HG03378 (cell line): ENCODE results near the gene ZKSCAN1.
"Not testable (repeated sequence)": the region's sequence is repeated elsewhere in the genome, so short reads cannot be mapped to it uniquely, and the experiment has no call there.

Experiments used
- ATAC-seq: cut with Tn5 transposase; IDR thresholded peaks from one replicate; pipeline ENCODE4 v1.9.1; 2021; ENCODE audit warnings: mild to moderate bottlenecking, moderate library complexity; ENCODE audit not compliant: unreplicated experiment

Gene ZKSCAN1

DNA sequence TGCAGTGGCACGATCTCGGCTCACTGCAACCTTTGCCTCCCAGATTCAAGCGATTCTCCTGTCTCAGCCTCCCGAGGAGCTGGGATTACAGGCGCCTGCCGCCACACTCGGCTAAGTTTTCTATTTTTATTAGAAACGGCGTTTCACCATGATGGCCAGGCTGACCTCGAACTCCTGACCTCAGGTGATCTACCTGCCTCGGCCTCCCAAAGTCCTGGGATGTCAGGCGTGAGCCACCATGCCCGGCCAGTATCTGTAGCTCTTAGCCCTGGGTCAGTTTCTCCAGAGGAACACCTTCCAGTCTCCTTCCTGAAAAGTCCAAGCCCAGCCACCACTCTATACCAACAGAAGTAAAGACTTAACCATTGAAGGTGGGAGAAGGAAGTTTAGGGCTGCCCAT lies 15.2 kb upstream of the ZKSCAN1 start:
- ATAC-seq: no peak

DNA sequence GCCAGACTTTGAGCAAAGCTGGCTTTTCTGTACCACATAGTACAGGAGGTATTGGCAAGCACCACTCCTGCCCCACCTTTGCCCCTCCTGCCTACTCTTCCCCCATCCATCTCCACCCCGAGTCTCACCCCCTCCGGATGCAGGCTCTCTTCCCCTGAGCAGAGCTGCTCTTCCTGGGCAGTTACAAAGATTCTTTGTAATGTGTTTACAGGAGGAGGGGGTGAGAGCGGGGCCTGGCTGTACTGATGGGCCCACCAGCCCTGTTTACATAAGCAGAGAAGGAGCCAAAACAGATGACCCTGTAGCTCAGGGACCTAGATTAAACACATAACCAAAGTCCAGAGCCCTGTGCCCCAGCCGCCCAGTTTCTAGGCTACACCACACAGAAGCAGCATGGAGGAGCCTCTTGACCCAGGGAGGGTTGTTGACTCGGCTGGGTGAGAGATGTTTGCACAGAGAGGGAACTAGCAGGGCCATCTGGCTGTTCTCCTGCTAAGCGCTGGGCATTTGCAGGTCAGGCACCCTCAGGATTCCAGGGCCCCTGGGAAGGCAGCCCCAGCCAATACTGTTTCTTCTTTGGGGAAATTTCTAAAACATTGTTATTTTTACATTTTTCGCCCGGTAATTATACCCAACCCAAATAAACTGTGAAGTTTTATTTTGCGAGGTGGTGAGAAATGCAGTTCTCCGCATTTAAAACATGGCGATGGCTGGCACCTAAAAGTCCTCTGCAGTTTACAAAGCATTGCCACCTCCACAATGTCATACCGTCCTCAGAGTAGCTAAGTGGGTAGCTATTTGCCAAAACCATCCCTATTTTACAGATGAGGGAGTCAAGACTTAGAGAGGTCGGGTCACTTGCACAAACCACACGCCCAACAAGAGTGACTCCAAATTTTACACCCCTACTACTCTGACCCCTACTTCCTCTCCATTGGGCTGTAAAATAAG lies 11.4 kb upstream of the ZKSCAN1 start:
- ATAC-seq: no peak

- ATAC-seq: no peak
These were observed 7.5 kb upstream of the ZKSCAN1 start for GRCh38 chr7:100007887-100008286.

DNA sequence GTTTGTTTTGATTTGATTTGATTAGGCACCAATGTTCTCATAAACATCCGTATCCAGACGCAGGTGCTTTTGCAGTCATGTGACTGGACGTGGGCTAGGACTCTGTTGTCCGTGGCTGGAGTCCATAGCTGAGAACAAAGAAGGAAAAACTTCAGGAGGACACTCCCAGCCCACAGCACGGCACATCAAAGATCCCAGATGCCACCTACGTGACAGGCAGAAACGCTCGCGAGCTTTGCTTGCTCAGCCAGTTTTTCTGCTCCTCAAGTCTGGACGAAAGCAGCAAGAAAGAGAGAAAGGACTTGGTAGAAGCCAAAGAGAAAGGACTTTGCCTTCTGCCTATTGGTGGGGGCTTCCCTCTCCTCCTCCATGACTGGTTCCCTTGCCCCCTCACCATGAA lies 6.9 kb upstream of the ZKSCAN1 start:
- ATAC-seq: no peak

GRCh38 chr7:100009952-100010351 lies 5.4 kb upstream of the ZKSCAN1 start:
- ATAC-seq: not testable (repeated sequence)

DNA sequence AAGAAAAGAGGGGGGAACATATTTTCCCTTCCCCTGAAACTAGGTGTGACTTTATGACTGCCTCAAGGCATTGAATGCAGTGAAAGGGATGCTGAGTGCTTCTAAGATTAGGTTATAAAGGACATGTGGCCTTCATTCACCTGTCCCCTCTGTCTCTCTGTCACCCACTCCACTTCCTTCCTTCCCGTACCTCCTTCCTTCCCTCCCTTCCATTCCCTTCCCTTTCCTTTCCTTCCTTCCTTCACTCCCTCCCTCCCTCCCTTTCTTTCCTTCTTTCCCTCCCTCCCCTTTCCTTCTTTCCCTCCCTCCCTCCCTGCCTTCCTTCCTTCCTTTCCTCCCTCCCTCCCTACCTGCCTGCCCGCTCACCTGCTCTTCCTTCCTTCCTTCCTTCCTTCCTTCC lies 4.5 kb upstream of the ZKSCAN1 start:
- no peak for ATAC-seq

GRCh38 chr7:100011516-100011915 lies 3.9 kb upstream of the ZKSCAN1 start:
- no peak for ATAC-seq

DNA sequence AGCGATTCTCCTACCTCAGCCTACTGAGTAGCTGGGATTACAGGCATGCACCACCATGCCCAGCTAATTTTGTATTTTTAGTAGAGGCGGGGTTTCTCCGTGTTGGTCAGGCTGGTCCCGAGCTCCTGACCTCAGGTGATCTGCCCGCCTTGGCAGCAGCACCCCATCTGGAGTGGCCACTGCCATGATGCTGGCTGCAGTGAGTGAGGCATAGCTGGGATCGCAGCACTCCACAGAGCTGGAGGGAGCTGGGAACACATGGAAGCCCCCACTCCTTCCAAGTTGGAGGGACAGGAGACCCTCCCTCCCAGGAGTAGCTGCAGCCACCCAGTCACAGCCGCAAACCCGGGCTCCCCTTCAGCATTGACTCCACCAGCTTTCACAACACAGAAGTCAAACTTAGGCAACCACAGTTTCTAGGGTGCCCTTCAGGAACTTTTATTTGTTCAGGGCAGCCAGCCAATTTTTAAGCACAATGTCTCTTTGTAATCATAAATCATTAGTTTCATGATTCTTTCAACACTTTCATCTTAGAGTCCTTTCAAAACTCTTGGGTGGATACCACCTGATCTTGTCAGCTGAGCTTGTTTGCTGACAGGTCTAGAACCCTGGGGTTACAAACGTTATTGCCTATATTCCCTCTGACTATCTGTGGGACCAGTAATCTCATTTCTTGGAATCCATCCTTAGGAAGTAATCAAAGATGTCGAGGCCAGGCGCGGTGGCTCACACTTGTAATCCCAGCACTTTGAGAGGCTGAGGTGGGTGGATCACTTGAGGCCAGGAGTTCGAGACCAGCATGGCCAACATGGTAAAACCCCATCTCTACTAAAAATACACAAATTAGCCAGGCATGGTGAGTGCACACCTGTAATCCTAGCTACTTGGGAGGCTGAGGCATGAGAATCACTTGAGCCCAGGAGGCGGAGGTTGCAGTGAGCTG lies 2.7 kb upstream of the ZKSCAN1 start:
- not testable (repeated sequence) for ATAC-seq

GRCh38 chr7:100013328-100013676 lies 2.1 kb upstream of the ZKSCAN1 start:
- ATAC-seq: no peak

- no peak for ATAC-seq
These were observed 962 bp downstream of the ZKSCAN1 start for GRCh38 chr7:100016215-100016901.

- ATAC-seq: no peak
These were observed 1.9 kb downstream of the ZKSCAN1 start for GRCh38 chr7:100017300-100017699.

GRCh38 chr7:100017875-100018274 lies 2.5 kb downstream of the ZKSCAN1 start:
- no peak for ATAC-seq

DNA sequence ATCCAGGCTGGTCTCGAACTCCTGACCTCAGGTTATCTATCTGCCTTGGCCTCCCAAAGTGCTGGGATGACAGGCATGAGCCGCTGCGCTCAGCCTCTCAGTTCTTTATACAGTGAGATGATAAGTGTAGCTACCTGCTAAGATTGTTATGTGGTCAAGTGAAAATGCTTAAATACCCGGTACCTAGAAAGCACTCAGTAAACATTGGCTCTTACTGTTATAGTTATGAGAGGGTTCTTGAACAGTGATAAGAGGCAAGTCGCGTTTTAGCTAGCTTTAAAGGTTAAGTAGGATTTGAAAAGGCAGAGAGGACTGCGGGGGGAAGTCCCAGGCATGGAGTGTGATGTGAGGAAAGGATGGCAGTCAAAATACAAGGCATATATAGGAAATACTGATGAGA lies 4.5 kb downstream of the ZKSCAN1 start:
- no peak for ATAC-seq

DNA sequence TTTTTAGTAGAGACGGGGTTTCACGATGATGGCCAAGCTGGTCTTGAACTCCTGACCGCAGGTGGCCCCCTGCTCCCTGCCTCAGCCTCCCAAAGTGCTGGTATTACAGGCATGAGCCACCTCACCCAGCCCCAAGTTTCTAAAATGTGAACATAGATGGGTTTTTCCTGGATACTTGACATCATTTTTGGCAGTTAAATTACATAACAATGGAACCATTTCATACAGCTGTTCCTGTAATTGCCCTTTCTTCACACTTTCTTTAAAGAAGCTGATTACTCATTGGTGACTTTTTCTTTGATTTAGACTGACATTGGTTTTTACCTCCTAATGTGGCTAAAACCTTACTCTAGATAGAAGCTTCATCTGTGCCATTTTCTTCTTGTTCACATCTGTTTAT lies 5.9 kb downstream of the ZKSCAN1 start:
- no peak for ATAC-seq

GRCh38 chr7:100022621-100023020 lies 7.2 kb downstream of the ZKSCAN1 start:
- ATAC-seq: no peak

DNA sequence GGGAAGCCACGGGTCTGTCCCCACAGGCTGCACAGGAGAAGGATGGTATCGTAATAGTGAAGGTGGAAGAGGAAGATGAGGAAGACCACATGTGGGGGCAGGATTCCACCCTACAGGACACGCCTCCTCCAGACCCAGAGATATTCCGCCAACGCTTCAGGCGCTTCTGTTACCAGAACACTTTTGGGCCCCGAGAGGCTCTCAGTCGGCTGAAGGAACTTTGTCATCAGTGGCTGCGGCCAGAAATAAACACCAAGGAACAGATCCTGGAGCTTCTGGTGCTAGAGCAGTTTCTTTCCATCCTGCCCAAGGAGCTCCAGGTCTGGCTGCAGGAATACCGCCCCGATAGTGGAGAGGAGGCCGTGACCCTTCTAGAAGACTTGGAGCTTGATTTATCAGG lies 8.1 kb downstream of the ZKSCAN1 start:
- ATAC-seq: no peak

DNA sequence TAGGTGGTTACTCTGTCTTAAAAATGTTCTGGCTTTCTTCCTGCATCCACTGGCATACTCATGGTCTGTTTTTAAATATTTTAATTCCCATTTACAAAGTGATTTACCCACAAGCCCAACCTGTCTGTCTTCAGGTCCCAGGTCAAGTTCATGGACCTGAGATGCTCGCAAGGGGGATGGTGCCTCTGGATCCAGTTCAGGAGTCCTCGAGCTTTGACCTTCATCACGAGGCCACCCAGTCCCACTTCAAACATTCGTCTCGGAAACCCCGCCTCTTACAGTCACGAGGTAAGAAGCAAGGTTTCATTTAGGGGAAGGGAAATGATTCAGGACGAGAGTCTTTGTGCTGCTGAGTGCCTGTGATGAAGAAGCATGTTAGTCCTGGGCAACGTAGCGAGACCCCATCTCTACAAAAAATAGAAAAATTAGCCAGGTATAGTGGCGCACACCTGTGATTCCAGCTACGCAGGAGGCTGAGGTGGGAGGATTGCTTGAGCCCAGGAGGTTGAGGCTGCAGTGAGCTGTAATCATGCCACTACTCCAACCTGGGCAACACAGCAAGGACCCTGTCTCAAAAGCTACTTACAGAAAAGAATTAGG lies 8.7 kb downstream of the ZKSCAN1 start:
- no peak for ATAC-seq

DNA sequence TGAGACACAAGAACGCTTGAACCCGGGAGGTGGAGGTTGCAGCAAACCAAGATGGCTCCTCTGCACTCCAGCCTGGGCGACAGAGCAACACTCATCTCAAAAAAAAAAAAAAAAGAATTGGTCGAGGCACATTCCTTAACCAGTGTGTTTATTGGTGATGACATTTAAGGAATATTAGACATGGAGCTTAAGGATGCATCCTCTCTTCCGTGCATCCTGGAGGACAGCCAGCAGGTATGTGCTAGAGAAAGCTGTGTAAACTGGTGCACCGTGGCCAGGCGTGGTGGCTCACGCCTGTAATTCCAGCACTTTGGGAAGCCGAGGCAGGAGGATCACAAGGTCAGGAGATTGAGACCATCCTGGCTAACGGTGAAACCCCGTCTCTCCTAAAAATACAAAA lies 11.8 kb downstream of the ZKSCAN1 start:
- no peak for ATAC-seq

- no peak for ATAC-seq
These were observed 14.2 kb downstream of the ZKSCAN1 start for GRCh38 chr7:100029596-100029995.

- ATAC-seq: no peak
These were observed 18.1 kb downstream of the ZKSCAN1 start for GRCh38 chr7:100033526-100033925.
